HCT116 (cell line): ENCODE measurements around the gene RSPH6A. TPM values are rescaled to one million over a fixed set of nuclear protein-coding genes. Genes with fewer than 3 reads are reported as not detected.

ENCODE experiments used
- ATAC-seq: fragments of 200-7000 bp; cut with Tn5 transposase; 2 replicates; pipeline ENCODE4 v1.9.1; 2020; ENCODE audit warnings: mild to moderate bottlenecking, moderate library complexity
- BruUV-seq: library from RNA; stranded (reverse); fragments of 400-500 nt; replicated peaks from 2 replicates; lab custom pipeline; 2021; lab: Mats Ljungman, UMichigan
- CTCF ChIA-PET: fragments of 300-600 bp; sonication (Branson Sonifier 250); formaldehyde crosslinking; loops from one replicate; lab custom pipeline; 2021; ENCODE audit warnings: antibody characterized with exemption; lab: Charles Lee
- POLR2A ChIA-PET: fragments of 300-600, 350-600 bp; sonication (Branson Sonifier 250); formaldehyde crosslinking; loops from one replicate; lab custom pipeline; 2021; ENCODE audit warnings: antibody characterized with exemption; lab: Charles Lee
- RAD21 ChIA-PET, 2 experiments: fragments of 300-600 bp; sonication (Branson Sonifier 250); formaldehyde crosslinking; loops; one replicate each; lab custom pipeline; 2023; ENCODE audit warnings: low total read pairs in 2 of 2; ENCODE audit not compliant: uncharacterized antibody in 2 of 2, unreplicated experiment in 2 of 2, low non-redundant PET in 1 of 2; lab: Charles Lee
- DNase-seq: peaks from one replicate; pipeline ENCODE4 v3.0.0-alpha.2; 2010; ENCODE audit warnings: low read depth, low spot score
- H2AFZ ChIP-seq: fragments of 200-600 bp; shearing (Covaris generic), sonication (generic); 2 replicates; pipeline ENCODE4 v1.6.1; 2017; ENCODE audit warnings: low read depth, mixed run types, mixed read lengths, antibody characterized with exemption, low read length; ENCODE audit not compliant: poor library complexity, severe bottlenecking
- H3K27ac ChIP-seq: 2 replicates; pipeline ENCODE4 v1.5.1; 2012; ENCODE audit warnings: low read depth, low read length
- H3K27me3 ChIP-seq: fragments of 200-600 bp; sonication (generic); 2 replicates; pipeline ENCODE4 v1.6.1; 2016; ENCODE audit warnings: mixed run types, low read length, mixed read lengths; ENCODE audit not compliant: insufficient read depth
- H3K36me3 ChIP-seq, 2 experiments: fragments of 200-500 bp in 1 of 2; fragments of 200-600 bp in 1 of 2; sonication (Bioruptor generic) in 1 of 2; sonication (generic) in 1 of 2; 2 replicates each; pipeline versions ENCODE4 v1.5.1 to v1.6.1; 2014 to 2016; ENCODE audit warnings: low read length in 2 of 2, inconsistent platforms in 1 of 2, mixed read lengths in 1 of 2, mixed run types in 1 of 2; ENCODE audit not compliant: insufficient read depth in 2 of 2, control insufficient read depth in 1 of 2
- H3K4me1 ChIP-seq, 2 experiments: fragments of 200-600 bp in 1 of 2; sonication (generic) in 1 of 2; 2 replicates each; pipeline versions ENCODE4 v1.5.1 to v1.6.1; 2012 to 2017; ENCODE audit warnings: low read length in 2 of 2, inconsistent platforms in 1 of 2, mild to moderate bottlenecking in 1 of 2, mixed read lengths in 1 of 2, mixed run types in 1 of 2, moderate library complexity in 1 of 2; ENCODE audit not compliant: insufficient read depth in 2 of 2, control insufficient read depth in 1 of 2
- H3K4me2 ChIP-seq: fragments of 200-600 bp; sonication (generic); 2 replicates; pipeline ENCODE4 v1.6.1; 2017; ENCODE audit warnings: mixed run types, low read length, mixed read lengths
- H3K4me3 ChIP-seq, 2 experiments: fragments of 200-600 bp in 1 of 2; sonication (generic) in 1 of 2; replicated peaks in 1 of 2; 2 replicates each; pipeline ENCODE4 v1.5.1; 2011 to 2016; ENCODE audit warnings: low read length in 2 of 2, control low read depth in 1 of 2, low read depth in 1 of 2, mild to moderate bottlenecking in 1 of 2, mixed read lengths in 1 of 2, mixed run types in 1 of 2
- H3K79me2 ChIP-seq: fragments of 200-600 bp; sonication (generic); 2 replicates; pipeline ENCODE4 v1.6.1; 2017; ENCODE audit warnings: mild to moderate bottlenecking, mixed run types, low read length, moderate library complexity, mixed read lengths; ENCODE audit not compliant: insufficient read depth
- H3K9ac ChIP-seq: fragments of 200-600 bp; sonication (generic); 2 replicates; pipeline ENCODE4 v1.6.1; 2016; ENCODE audit warnings: low read length, mixed read lengths
- H3K9me2 ChIP-seq: fragments of 200-600 bp; sonication (generic), shearing (Covaris generic); 2 replicates; pipeline ENCODE4 v1.6.1; 2017; ENCODE audit warnings: mixed run types, mild to moderate bottlenecking, moderate library complexity; ENCODE audit not compliant: insufficient read depth
- H3K9me3 ChIP-seq, 2 experiments: fragments of 200-500 bp in 1 of 2; fragments of 200-600 bp in 1 of 2; sonication (Bioruptor generic) in 1 of 2; sonication (generic) in 1 of 2; 2 replicates each; pipeline ENCODE4 v1.6.1; 2014 to 2017; ENCODE audit warnings: low read length in 2 of 2, mixed read lengths in 2 of 2, inconsistent platforms in 1 of 2, low read depth in 1 of 2, mild to moderate bottlenecking in 1 of 2, mixed run types in 1 of 2, moderate library complexity in 1 of 2; ENCODE audit not compliant: control insufficient read depth in 1 of 2, insufficient read depth in 1 of 2
- H4K20me1 ChIP-seq: fragments of 200-600 bp; sonication (generic), shearing (Covaris generic); 2 replicates; pipeline ENCODE4 v1.6.1; 2017; ENCODE audit warnings: mixed run types, mild to moderate bottlenecking, moderate library complexity; ENCODE audit not compliant: insufficient read depth
- ATF3 ChIP-seq: IDR thresholded peaks from 2 replicates; pipeline ENCODE4 v1.6.1; 2012
- CBX3 ChIP-seq: IDR thresholded peaks from 2 replicates; pipeline ENCODE4 v1.6.1; 2012; ENCODE audit warnings: low read depth
- CTCF ChIP-seq, 3 experiments: fragments of 200-600 bp in 1 of 3; sonication (generic) in 1 of 3; IDR thresholded peaks in 2 of 3; conservative IDR thresholded peaks in 1 of 3; 2 replicates each; pipeline ENCODE4 v1.5.1; 2012 to 2017; ENCODE audit warnings: low read depth in 2 of 3, low read length in 2 of 3, antibody characterized with exemption in 1 of 3, borderline replicate concordance in 1 of 3, control low read depth in 1 of 3, mild to moderate bottlenecking in 1 of 3, mixed read lengths in 1 of 3, mixed run types in 1 of 3, moderate library complexity in 1 of 3; ENCODE audit not compliant: insufficient read depth in 1 of 3
- EGR1 ChIP-seq: IDR thresholded peaks from 2 replicates; pipeline ENCODE4 v1.6.1; 2012; ENCODE audit warnings: low read depth
- ELF1 ChIP-seq: IDR thresholded peaks from 2 replicates; pipeline ENCODE4 v1.6.1; 2012; ENCODE audit warnings: low read depth, borderline replicate concordance
- EZH2 ChIP-seq: fragments of 200-600 bp; sonication (generic); IDR thresholded peaks from 2 replicates; pipeline ENCODE4 v1.6.1; 2017; ENCODE audit warnings: antibody characterized with exemption, mixed run types
- EZH2phosphoT487 ChIP-seq: fragments of 200-600 bp; IDR thresholded peaks from 2 replicates; pipeline ENCODE4 v1.6.1; 2018; ENCODE audit warnings: antibody characterized with exemption, borderline replicate concordance
- MAX ChIP-seq: IDR thresholded peaks from 2 replicates; pipeline ENCODE4 v1.6.1; 2012
- POLR2A ChIP-seq: IDR thresholded peaks from 2 replicates; pipeline ENCODE4 v1.7.0; 2011; ENCODE audit warnings: borderline replicate concordance; ENCODE audit not compliant: insufficient read depth, insufficient read length; ENCODE audit errors: extremely low read depth
- POLR2AphosphoS5 ChIP-seq: IDR thresholded peaks from 2 replicates; pipeline ENCODE4 v1.6.1; 2011; ENCODE audit warnings: mild to moderate bottlenecking, low read depth, low read length, moderate library complexity
- REST ChIP-seq: IDR thresholded peaks from 2 replicates; pipeline ENCODE4 v1.6.1; 2012; ENCODE audit warnings: low read depth
- SIN3A ChIP-seq: IDR thresholded peaks from 2 replicates; pipeline ENCODE4 v1.6.1; 2012; ENCODE audit warnings: low read depth
- SP1 ChIP-seq: IDR thresholded peaks from 2 replicates; pipeline ENCODE4 v1.6.1; 2012; ENCODE audit warnings: low read depth
- SRF ChIP-seq: IDR thresholded peaks from 2 replicates; pipeline ENCODE4 v1.6.1; 2012; ENCODE audit warnings: low read depth
- TCF7L2 ChIP-seq: IDR thresholded peaks from 2 replicates; pipeline ENCODE4 v1.7.0; 2011; ENCODE audit warnings: borderline replicate concordance, inconsistent platforms; ENCODE audit not compliant: insufficient read depth, insufficient read length; ENCODE audit errors: extremely low read depth
- YY1 ChIP-seq: IDR thresholded peaks from 2 replicates; pipeline ENCODE4 v1.6.1; 2011; ENCODE audit warnings: low read length, low read depth, moderate library complexity, mild to moderate bottlenecking; ENCODE audit not compliant: insufficient replicate concordance; ENCODE audit errors: extremely low read depth
- ZBTB33 ChIP-seq: IDR thresholded peaks from 2 replicates; pipeline ENCODE4 v1.6.1; 2011; ENCODE audit warnings: mild to moderate bottlenecking, low read length, moderate library complexity; ENCODE audit not compliant: insufficient replicate concordance; ENCODE audit errors: extremely low read depth
- ZFX ChIP-seq: fragments of 450-650 bp; IDR thresholded peaks from 2 replicates; pipeline ENCODE4 v1.6.1; 2017
- ZNF274 ChIP-seq: fragments of 200-500 bp; sonication (Bioruptor generic); IDR thresholded peaks from 2 replicates; pipeline ENCODE4 v1.6.1; 2014; ENCODE audit warnings: mild to moderate bottlenecking, low read depth, low read length, inconsistent platforms
- intact Hi-C: fragments of 100-400 bp; cut with micrococcal nuclease; formaldehyde crosslinking; loops from 2 replicates; pipeline ENCODE4 v1.10.0; 2022
- total RNA-seq: library from RNA; stranded (reverse); gene quantifications from one replicate; pipeline ENCODE4 v1.2.1, GENCODE V29; 2021; ENCODE audit not compliant: unreplicated experiment

Gene RSPH6A
- total RNA-seq, 1 experiment from 2014 or later, result 0.57 TPM

GRCh38 chr19:45842198-45842597 is 27.1 kb upstream of the RSPH6A start:
- ChIA-PET RAD21 (no interaction called here), CTCF (interaction anchor here (0.7 kb wide), 1 partner anchor 26 kb away, joined by 3 read pairs; no protein-coding TSS in a partner anchor), POLR2A (no interaction called here)
- Histone ChIP-seq H3K4me3 (no peak overlapping the region), H3K9ac (no peak overlapping the region), H3K9me2 (no peaks in the 10 kb centered on the region), H4K20me1 (0 out of 2 replicates have a peak, but pooled peaks cover 4% of the 10 kb centered on the region), H3K27ac (no peak overlapping the region), H3K9me3 (peaks cover 0 to 6% of the 10 kb centered on the region in 2 experiments; a peak in 1 of 4 replicates), H3K4me2 (no peak overlapping the region), H3K36me3 (peaks cover 55 to 65% of the 10 kb centered on the region in 2 experiments), H2AFZ (no peak overlapping the region), H3K79me2 (peaks cover 14% of the 10 kb centered on the region; the same call in 1 of the 2 replicates), H3K27me3 (no peaks in the 10 kb centered on the region), H3K4me1 (no peaks in the 10 kb centered on the region)
- no peak for ATAC-seq
- no peak for DNase-seq
- BruUV-seq, result no TSS peak
- TF ChIP-seq SRF, result no peak
- TF ChIP-seq SIN3A, result no peak
- TF ChIP-seq TCF7L2, result no peak
- no peak for TF ChIP-seq POLR2AphosphoS5
- no peak for TF ChIP-seq SP1
- TF ChIP-seq EZH2, result no peak
- TF ChIP-seq REST, result no peak
- TF ChIP-seq ZBTB33, result no peak
- TF ChIP-seq POLR2A, result no peak
- no peak for TF ChIP-seq CBX3
- TF ChIP-seq ZNF274, result no peak
- TF ChIP-seq ELF1, result no peak
- no peak for TF ChIP-seq MAX
- TF ChIP-seq ZFX, result no peak
- no peak for TF ChIP-seq EZH2phosphoT487
- no peak for TF ChIP-seq CTCF (IDR thresholded peaks at IDR 0.05 in 2 of 3, conservative IDR thresholded peaks at IDR 0.05 in 1 of 3; ENCODE audit: borderline replicate concordance in 1 of 3, insufficient read depth in 1 of 3, low read depth in 2 of 3, low read length in 2 of 3)
- TF ChIP-seq YY1, result no peak
- no peak for TF ChIP-seq ATF3
- TF ChIP-seq EGR1, result no peak
- intact Hi-C loops, result no loop called here
